Measurements from ENCODE around the gene ALAS2.
"Not testable (repeated sequence)": the region's sequence is repeated elsewhere in the genome, so short reads cannot be mapped to it uniquely, and the experiment has no call there.

The ALAS2 gene

GRCh38 chrX:55004231-55004630 is 26.5 kb downstream of the ALAS2 start:
- DNase-seq: no peak

GRCh38 chrX:54999717-55000598 is 30.8 kb downstream of the ALAS2 start, which contains the start of gene APEX2:
APEX2 (plus strand) TSS chrX:55000363; CDS start chrX:55000423, 60 bp downstream.
- DNase-seq: peak; percentile 35

- DNase-seq: no peak
Measured at GRCh38 chrX:54995621-54996020, 35.2 kb downstream of the ALAS2 start.

- no peak for DNase-seq
Measured at GRCh38 chrX:54994668-54995351, 36.0 kb downstream of the ALAS2 start.

- no peak for DNase-seq
Measured at GRCh38 chrX:54994099-54994498, 36.7 kb downstream of the ALAS2 start, which contains the start of gene PFKFB1. PFKFB1 (minus strand) TSS chrX:54994188; CDS start chrX:54994007, 181 bp downstream.

GRCh38 chrX:54992911-54993622 is 37.7 kb downstream of the ALAS2 start:
- no peak for DNase-seq

GRCh38 chrX:54991706-54992105 is 39.1 kb downstream of the ALAS2 start:
- no peak for DNase-seq

GRCh38 chrX:54983306-54983705 is 47.5 kb downstream of the ALAS2 start:
- DNase-seq: not testable (repeated sequence)

GRCh38 chrX:54980334-54980733 is 50.4 kb downstream of the ALAS2 start:
- DNase-seq: no peak

- no peak for DNase-seq
Measured at GRCh38 chrX:54979432-54979831, 51.3 kb downstream of the ALAS2 start.

- DNase-seq: no peak
Measured at GRCh38 chrX:54978448-54978847, 52.3 kb downstream of the ALAS2 start.

- no peak for DNase-seq
Measured at GRCh38 chrX:54977387-54977786, 53.4 kb downstream of the ALAS2 start.

- no peak for DNase-seq
Measured at GRCh38 chrX:54964766-54965497, 65.8 kb downstream of the ALAS2 start.

GRCh38 chrX:54961750-54962149 is 69.0 kb downstream of the ALAS2 start:
- no peak for DNase-seq

Data from NCI-H1417 treated with DMSO at 0.1 percent for 48 hours (cell line).